Ammon's horn (tissue), 1 donor: ENCODE data around the gene LAMC1.

ENCODE experiments used
- DNase-seq: peaks from one replicate; pipeline ENCODE4 v3.0.0-alpha.2; 2016; ENCODE audit warnings: low spot score

The LAMC1 gene

GRCh38 chr1:183194527-183195141, 171.4 kb downstream of the LAMC1 start:
- DNase-seq, result no peak

GRCh38 chr1:183195142-183195574, 171.9 kb downstream of the LAMC1 start:
- no peak for DNase-seq
